ENCODE results near the gene ARPC5.

Gene ARPC5

GRCh38 chr1:183652107-183652506, 16.5 kb upstream of the ARPC5 start:
- no peak for TF ChIP-seq CTCF (IDR thresholded peaks at IDR 0.05; ENCODE audit: unreplicated experiment in 3 of 3)

GRCh38 chr1:183651612-183652011, 16.0 kb upstream of the ARPC5 start:
- Mint-ChIP-seq H3K27me3 (ENCODE audit: low read depth) (no peaks in the 10 kb centered on the region), H3K4me1 (peaks cover 33% of the 10 kb centered on the region), H3K4me3 (no peak overlapping the region), H3K27ac (no peak overlapping the region), H3K9me3 (no peaks in the 10 kb centered on the region), H3K36me3 (ENCODE audit: low read depth) (no peaks in the 10 kb centered on the region)
- TF ChIP-seq CTCF (IDR thresholded peaks at IDR 0.05; ENCODE audit: unreplicated experiment in 3 of 3) = no peak

More at GRCh38 chr1:183652107-183652506, 16.5 kb upstream of the ARPC5 start:
- Mint-ChIP-seq H3K4me3 (no peak overlapping the region), H3K36me3 (ENCODE audit: low read depth) (no peaks in the 10 kb centered on the region), H3K4me1 (peaks cover 28% of the 10 kb centered on the region), H3K27ac (no peak overlapping the region), H3K9me3 (no peaks in the 10 kb centered on the region), H3K27me3 (ENCODE audit: low read depth) (no peaks in the 10 kb centered on the region)

- Mint-ChIP-seq H3K4me1 (peaks cover 16% of the 10 kb centered on the region), H3K27ac (no peak overlapping the region), H3K4me3 (no peak overlapping the region), H3K27me3 (ENCODE audit: low read depth) (no peaks in the 10 kb centered on the region), H3K36me3 (ENCODE audit: low read depth) (no peaks in the 10 kb centered on the region), H3K9me3 (no peaks in the 10 kb centered on the region)
- no peak for TF ChIP-seq CTCF (IDR thresholded peaks at IDR 0.05; ENCODE audit: unreplicated experiment in 3 of 3)
These were observed 12.5 kb upstream of the ARPC5 start for GRCh38 chr1:183648042-183648441.

- TF ChIP-seq CTCF (IDR thresholded peaks at IDR 0.05; ENCODE audit: unreplicated experiment in 3 of 3) = no peak
- no peaks in the 10 kb centered on the region for H3K36me3 Mint-ChIP-seq (ENCODE audit: low read depth)
- peaks cover 7% of the 10 kb centered on the region for H3K4me1 Mint-ChIP-seq
- H3K27ac Mint-ChIP-seq = no peak overlapping the region
- no peaks in the 10 kb centered on the region for H3K9me3 Mint-ChIP-seq
- H3K27me3 Mint-ChIP-seq (ENCODE audit: low read depth) = no peaks in the 10 kb centered on the region
- H3K4me3 Mint-ChIP-seq = no peak overlapping the region
These were observed 11.2 kb upstream of the ARPC5 start for GRCh38 chr1:183646776-183647175.

- H3K4me3 Mint-ChIP-seq = no peak overlapping the region
- peaks cover 7% of the 10 kb centered on the region for H3K4me1 Mint-ChIP-seq
- no peak overlapping the region for H3K27ac Mint-ChIP-seq
- H3K36me3 Mint-ChIP-seq (ENCODE audit: low read depth) = no peaks in the 10 kb centered on the region
- no peaks in the 10 kb centered on the region for H3K9me3 Mint-ChIP-seq
- TF ChIP-seq CTCF (IDR thresholded peaks at IDR 0.05; ENCODE audit: unreplicated experiment in 3 of 3) = no peak
- H3K27me3 Mint-ChIP-seq (ENCODE audit: low read depth) = peaks cover 3% of the 10 kb centered on the region
These were observed 9.9 kb upstream of the ARPC5 start for GRCh38 chr1:183645531-183645930.

GRCh38 chr1:183642166-183642565, 6.6 kb upstream of the ARPC5 start:
- TF ChIP-seq CTCF (IDR thresholded peaks at IDR 0.05; ENCODE audit: unreplicated experiment in 3 of 3) = no peak
- H3K36me3 Mint-ChIP-seq (ENCODE audit: low read depth) = no peaks in the 10 kb centered on the region
- no peaks in the 10 kb centered on the region for H3K9me3 Mint-ChIP-seq
- H3K27ac Mint-ChIP-seq = no peak overlapping the region
- H3K27me3 Mint-ChIP-seq (ENCODE audit: low read depth) = peaks cover 22% of the 10 kb centered on the region
- H3K4me1 Mint-ChIP-seq = peaks cover 7% of the 10 kb centered on the region
- no peak overlapping the region for H3K4me3 Mint-ChIP-seq

All from nephron (organoid).